ENCODE data around the gene SURF6. TPM values are rescaled to one million over a fixed set of nuclear protein-coding genes. Genes with fewer than 3 reads are reported as not detected.

The SURF6 gene
- polyA plus RNA-seq, 3 donors: 0.75 to 12.9 (median 2.9) TPM

- H4K20me1 ChIP-seq (ENCODE audit: insufficient read depth, low read length): no peaks in the 10 kb centered on the region
- intact Hi-C loops (cut with micrococcal nuclease): no loop called here
- no peak for DNase-seq
- peak overlapping the region in 2 of 7 donors; percentile 12 to 44 for H3K27ac Mint-ChIP-seq
- no peak overlapping the region for H3K9ac ChIP-seq (ENCODE audit: insufficient read depth, low read length, poor library complexity, severe bottlenecking)
- no peaks in the 10 kb centered on the region for H3K79me2 ChIP-seq (ENCODE audit: insufficient read depth, low read length)
- H3K4me2 ChIP-seq (replicated peaks; ENCODE audit: extremely low read depth, low read length, poor library complexity, severe bottlenecking): no peak overlapping the region
- no peak overlapping the region for H2AFZ ChIP-seq (ENCODE audit: insufficient read depth, low read depth, low read length, poor library complexity, severe bottlenecking)
- H3K4me3 ChIP-seq (replicated peaks in 1 of 3; ENCODE audit: low read depth in 2 of 3, low read length in 3 of 3): no peak overlapping the region
- H3K9me3 Mint-ChIP-seq: peaks cover 6 to 14% (median 7%) of the 10 kb centered on the region in 7 donors
- H3K27ac ChIP-seq (ENCODE audit: low read depth in 1 of 2, low read length in 2 of 2): no peak overlapping the region
- no peaks in the 10 kb centered on the region for H3K4me1 Mint-ChIP-seq
- peaks cover 4 to 14% (median 10%) of the 10 kb centered on the region in 3 donors for H3K27me3 Mint-ChIP-seq (ENCODE audit: low read depth in 3 of 3)
- peaks cover 0 to 5% of the 10 kb centered on the region in 2 donors for H3K9me3 ChIP-seq (replicated peaks in 1 of 2; ENCODE audit: control insufficient read depth in 1 of 2, insufficient read depth in 1 of 2, low read length in 2 of 2)
- H3K36me3 ChIP-seq (replicated peaks in 1 of 2; ENCODE audit: control insufficient read depth in 1 of 2, insufficient read depth in 2 of 2, low read length in 2 of 2): no peaks in the 10 kb centered on the region
- H3K27me3 ChIP-seq (ENCODE audit: control insufficient read depth in 2 of 2, insufficient read depth in 2 of 2, low read length in 2 of 2): no peaks in the 10 kb centered on the region
- H3K36me3 Mint-ChIP-seq: no peaks in the 10 kb centered on the region
- TF ChIP-seq, protein P1, sequence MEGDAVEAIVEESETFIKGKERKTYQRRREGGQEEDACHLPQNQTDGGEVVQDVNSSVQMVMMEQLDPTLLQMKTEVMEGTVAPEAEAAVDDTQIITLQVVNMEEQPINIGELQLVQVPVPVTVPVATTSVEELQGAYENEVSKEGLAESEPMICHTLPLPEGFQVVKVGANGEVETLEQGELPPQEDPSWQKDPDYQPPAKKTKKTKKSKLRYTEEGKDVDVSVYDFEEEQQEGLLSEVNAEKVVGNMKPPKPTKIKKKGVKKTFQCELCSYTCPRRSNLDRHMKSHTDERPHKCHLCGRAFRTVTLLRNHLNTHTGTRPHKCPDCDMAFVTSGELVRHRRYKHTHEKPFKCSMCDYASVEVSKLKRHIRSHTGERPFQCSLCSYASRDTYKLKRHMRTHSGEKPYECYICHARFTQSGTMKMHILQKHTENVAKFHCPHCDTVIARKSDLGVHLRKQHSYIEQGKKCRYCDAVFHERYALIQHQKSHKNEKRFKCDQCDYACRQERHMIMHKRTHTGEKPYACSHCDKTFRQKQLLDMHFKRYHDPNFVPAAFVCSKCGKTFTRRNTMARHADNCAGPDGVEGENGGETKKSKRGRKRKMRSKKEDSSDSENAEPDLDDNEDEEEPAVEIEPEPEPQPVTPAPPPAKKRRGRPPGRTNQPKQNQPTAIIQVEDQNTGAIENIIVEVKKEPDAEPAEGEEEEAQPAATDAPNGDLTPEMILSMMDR (IDR thresholded peaks at IDR 0.05): no peak
- H3K4me3 Mint-ChIP-seq: no peak overlapping the region
- H3K4me1 ChIP-seq (ENCODE audit: control insufficient read depth in 1 of 2, insufficient read depth in 2 of 2, low read length in 2 of 2): no peaks in the 10 kb centered on the region
- 91% methylated on average over 22 of the region's 23 CpGs for WGBS (ENCODE audit: insufficient coverage)
Measured at GRCh38 chr9:133305731-133306130, 30.3 kb downstream of the SURF6 start.

DNA sequence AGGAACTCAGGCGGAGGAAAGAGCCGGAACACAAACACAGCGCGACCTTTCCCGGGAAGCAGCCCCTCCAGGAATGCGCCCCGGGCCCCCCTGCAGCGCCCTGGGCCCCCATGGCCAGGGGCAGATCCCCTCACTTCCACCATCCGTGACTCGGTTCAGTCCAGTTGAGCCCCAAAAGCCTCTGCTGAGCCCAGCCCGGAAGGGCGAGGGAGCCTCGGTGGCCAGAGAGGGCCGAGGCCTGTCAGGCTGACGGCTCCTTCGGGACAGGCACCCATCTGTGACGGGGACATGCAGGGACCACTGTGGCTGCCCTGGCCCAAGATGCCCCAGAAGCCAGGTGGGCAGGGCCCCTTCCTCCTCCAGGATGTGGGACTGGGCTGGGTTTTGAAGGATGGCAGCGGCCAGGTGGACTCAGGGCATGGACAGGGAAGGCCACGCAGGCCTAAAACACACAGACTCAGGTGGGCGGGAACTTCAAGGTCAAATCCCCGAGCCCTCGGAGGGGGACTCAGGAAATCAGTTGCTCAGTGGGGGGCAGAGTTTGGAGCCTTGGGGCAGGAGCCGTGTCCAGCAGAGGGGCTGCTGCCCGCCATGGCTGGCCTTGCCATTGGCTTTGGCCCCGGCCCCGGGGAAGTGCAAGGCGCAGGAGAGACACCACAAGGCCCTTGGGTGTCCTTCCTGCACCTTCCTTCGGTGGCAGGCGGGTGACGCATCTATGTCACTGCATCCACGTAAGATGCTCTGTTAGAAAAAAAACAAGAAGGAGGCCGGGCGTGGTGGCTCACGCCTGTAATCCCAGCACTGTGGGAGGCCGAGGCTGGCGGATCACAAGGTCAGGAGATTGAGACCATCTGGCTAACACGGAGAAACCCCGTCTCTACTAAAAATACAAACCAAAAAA is 31.3 kb downstream of the SURF6 start:
- 96% methylated on average over 37 of the region's 38 CpGs for whole genome bisulfite sequencing (ENCODE audit: insufficient coverage)
- Mint-ChIP-seq H3K4me1 (no peaks in the 10 kb centered on the region), H3K27me3 (ENCODE audit: low read depth in 3 of 3) (peaks cover 4 to 11% (median 9%) of the 10 kb centered on the region in 3 donors), H3K36me3 (no peaks in the 10 kb centered on the region), H3K9me3 (peaks cover 2 to 11% (median 5%) of the 10 kb centered on the region in 7 donors), H3K4me3 (no peak overlapping the region), H3K27ac (no peak overlapping the region)
- intact Hi-C loops (cut with micrococcal nuclease): no loop called here
- Histone ChIP-seq H3K9ac (ENCODE audit: insufficient read depth, low read length, poor library complexity, severe bottlenecking) (no peak overlapping the region), H3K4me1 (ENCODE audit: control insufficient read depth in 1 of 2, insufficient read depth in 2 of 2, low read length in 2 of 2) (no peaks in the 10 kb centered on the region), H2AFZ (ENCODE audit: insufficient read depth, low read depth, low read length, poor library complexity, severe bottlenecking) (no peak overlapping the region), H3K36me3 (replicated peaks in 1 of 2; ENCODE audit: control insufficient read depth in 1 of 2, insufficient read depth in 2 of 2, low read length in 2 of 2) (no peaks in the 10 kb centered on the region), H3K27ac (ENCODE audit: low read depth in 1 of 2, low read length in 2 of 2) (no peak overlapping the region), H3K9me3 (replicated peaks in 1 of 2; ENCODE audit: control insufficient read depth in 1 of 2, insufficient read depth in 1 of 2, low read length in 2 of 2) (peaks cover 0 to 5% of the 10 kb centered on the region in 2 donors), H3K4me2 (replicated peaks; ENCODE audit: extremely low read depth, low read length, poor library complexity, severe bottlenecking) (no peak overlapping the region), H3K4me3 (replicated peaks in 1 of 3; ENCODE audit: low read depth in 2 of 3, low read length in 3 of 3) (no peak overlapping the region), H3K27me3 (ENCODE audit: control insufficient read depth in 2 of 2, insufficient read depth in 2 of 2, low read length in 2 of 2) (no peaks in the 10 kb centered on the region), H4K20me1 (ENCODE audit: insufficient read depth, low read length) (no peaks in the 10 kb centered on the region), H3K79me2 (ENCODE audit: insufficient read depth, low read length) (no peaks in the 10 kb centered on the region)
- DNase-seq: no peak
- TF ChIP-seq, protein P1 (IDR thresholded peaks at IDR 0.05): no peak
